Neural cell (in vitro differentiated cells): ENCODE results near the gene BUD31.

Source experiments
- CTCF ChIP-seq: fragments of 450-650 bp; IDR thresholded peaks from 2 replicates; pipeline ENCODE4 v1.5.1; 2014; ENCODE audit warnings: antibody characterized with exemption, mild to moderate bottlenecking, moderate library complexity; ENCODE audit not compliant: poor library complexity, severe bottlenecking
- EZH2 ChIP-seq: fragments of 200-600, 300-800 bp; shearing (Covaris generic), sonication (generic); IDR thresholded peaks from 2 replicates; pipeline ENCODE4 v1.6.1; 2014; ENCODE audit warnings: antibody characterized with exemption, low read length, borderline replicate concordance, mild to moderate bottlenecking; ENCODE audit not compliant: insufficient read depth, poor library complexity, severe bottlenecking
- MXI1 ChIP-seq: fragments of 450-650 bp; conservative IDR thresholded peaks from 2 replicates; pipeline ENCODE4 v1.6.1; 2014; ENCODE audit warnings: antibody characterized with exemption, mild to moderate bottlenecking; ENCODE audit not compliant: poor library complexity, severe bottlenecking
- POLR2AphosphoS5 ChIP-seq: IDR thresholded peaks from 2 replicates; pipeline ENCODE4 v1.6.1; 2012
- REST ChIP-seq: IDR thresholded peaks from 2 replicates; pipeline ENCODE4 v1.6.1; 2012; ENCODE audit warnings: borderline replicate concordance

DNA sequence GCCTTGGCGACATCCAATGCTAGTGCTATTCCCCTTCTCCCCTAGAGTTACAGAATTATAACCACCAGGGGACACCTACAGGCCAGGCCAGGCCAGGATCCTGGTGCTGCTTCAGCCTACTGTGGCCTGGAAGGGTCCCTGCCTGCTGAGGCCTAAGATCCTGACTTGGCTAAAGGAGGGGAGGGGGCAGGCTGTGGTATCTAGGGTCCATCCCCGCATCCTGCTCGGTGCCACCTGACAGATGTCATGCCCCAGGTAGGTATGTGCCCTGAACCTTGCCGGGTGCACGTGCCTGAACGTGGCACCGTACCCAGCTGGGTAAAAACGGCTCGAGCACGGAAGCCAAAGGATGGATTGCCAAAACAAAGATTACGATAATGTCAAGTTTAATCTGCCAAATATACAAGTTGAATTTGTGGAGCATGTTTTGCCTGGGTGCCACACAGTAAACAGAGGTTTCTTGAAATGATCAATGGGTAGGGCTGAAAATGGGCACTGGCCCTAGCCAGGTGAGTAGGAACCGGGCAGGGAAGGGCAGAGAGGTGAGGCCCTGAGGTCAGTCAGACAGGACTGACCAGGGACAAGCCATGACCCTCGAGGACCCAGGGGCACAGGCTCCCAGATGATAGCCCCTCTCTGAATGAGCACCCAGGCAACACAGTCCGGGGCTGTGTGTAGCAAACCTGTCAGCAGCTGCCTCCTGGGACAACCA is 13.0 kb upstream of the BUD31 start:
- no peak for TF ChIP-seq CTCF
- TF ChIP-seq POLR2AphosphoS5: no peak
- TF ChIP-seq EZH2: no peak
- no peak for TF ChIP-seq REST
- TF ChIP-seq MXI1: no peak
